ENCODE results near the gene CALHM5.

The CALHM5 gene

GRCh38 chr6:116511424-116512110, at the start of gene CALHM5:
CALHM5 (plus strand) TSS chr6:116511639; CDS start chr6:116511697, 58 bp downstream.
- Histone ChIP-seq H3K27me3 (ENCODE audit: insufficient read depth, low read depth) (no peaks in the 10 kb centered on the region), H3K9ac (peak within 1 kb of the TSS; percentile 44; the same call in 1 of the 2 replicates), H4K20me1 (ENCODE audit: insufficient read depth) (no peaks in the 10 kb centered on the region), H3K79me2 (ENCODE audit: insufficient read depth, low read depth) (no peaks in the 10 kb centered on the region), H3K27ac (peak within 1 kb of the TSS; percentile 69), H3K36me3 (ENCODE audit: insufficient read depth) (no peaks in the 10 kb centered on the region), H2AFZ (ENCODE audit: low read depth) (peak within 1 kb of the TSS; percentile 64), H3K4me3 (IDR thresholded peaks at IDR 0.05; ENCODE audit: insufficient read depth, low read depth, low read length) (no peak within 1 kb of the TSS), H3K4me2 (peak within 1 kb of the TSS; percentile 92), H3K4me1 (ENCODE audit: low read depth, poor library complexity, severe bottlenecking) (peaks cover 15% of the 10 kb centered on the region)
- peak; percentile 62 for TF ChIP-seq CTCF (conservative IDR thresholded peaks at IDR 0.05; ENCODE audit: low read depth, low read length)

- Histone ChIP-seq H3K36me3 (ENCODE audit: insufficient read depth) (no peaks in the 10 kb centered on the region), H4K20me1 (ENCODE audit: insufficient read depth) (no peaks in the 10 kb centered on the region), H3K4me3 (IDR thresholded peaks at IDR 0.05; ENCODE audit: insufficient read depth, low read depth, low read length) (no peak overlapping the region), H3K9ac (no peak overlapping the region), H3K4me2 (no peak overlapping the region), H3K79me2 (ENCODE audit: insufficient read depth, low read depth) (no peaks in the 10 kb centered on the region), H3K4me1 (ENCODE audit: low read depth, poor library complexity, severe bottlenecking) (no peaks in the 10 kb centered on the region), H3K27ac (no peak overlapping the region), H2AFZ (ENCODE audit: low read depth) (no peak overlapping the region), H3K27me3 (ENCODE audit: insufficient read depth, low read depth) (no peaks in the 10 kb centered on the region)
- TF ChIP-seq CTCF (conservative IDR thresholded peaks at IDR 0.05; ENCODE audit: low read depth, low read length): no peak
Observed at GRCh38 chr6:116461932-116462885, 49.2 kb upstream of the CALHM5 start.

GRCh38 chr6:116463301-116463700, 48.1 kb upstream of the CALHM5 start:
- H3K4me3 ChIP-seq (IDR thresholded peaks at IDR 0.05; ENCODE audit: insufficient read depth, low read depth, low read length): no peak overlapping the region
- H3K27ac ChIP-seq: no peak overlapping the region
- H4K20me1 ChIP-seq (ENCODE audit: insufficient read depth): no peaks in the 10 kb centered on the region
- TF ChIP-seq CTCF (conservative IDR thresholded peaks at IDR 0.05; ENCODE audit: low read depth, low read length): no peak
- no peaks in the 10 kb centered on the region for H3K79me2 ChIP-seq (ENCODE audit: insufficient read depth, low read depth)
- no peak overlapping the region for H2AFZ ChIP-seq (ENCODE audit: low read depth)
- H3K4me1 ChIP-seq (ENCODE audit: low read depth, poor library complexity, severe bottlenecking): no peaks in the 10 kb centered on the region
- H3K27me3 ChIP-seq (ENCODE audit: insufficient read depth, low read depth): no peaks in the 10 kb centered on the region
- H3K9ac ChIP-seq: no peak overlapping the region
- H3K4me2 ChIP-seq: no peak overlapping the region
- H3K36me3 ChIP-seq (ENCODE audit: insufficient read depth): no peaks in the 10 kb centered on the region

GRCh38 chr6:116465246-116465645, 46.2 kb upstream of the CALHM5 start:
- Histone ChIP-seq H3K4me3 (IDR thresholded peaks at IDR 0.05; ENCODE audit: insufficient read depth, low read depth, low read length) (no peak overlapping the region), H3K79me2 (ENCODE audit: insufficient read depth, low read depth) (no peaks in the 10 kb centered on the region), H3K36me3 (ENCODE audit: insufficient read depth) (no peaks in the 10 kb centered on the region), H3K9ac (no peak overlapping the region), H3K4me1 (ENCODE audit: low read depth, poor library complexity, severe bottlenecking) (no peaks in the 10 kb centered on the region), H3K4me2 (no peak overlapping the region), H2AFZ (ENCODE audit: low read depth) (no peak overlapping the region), H4K20me1 (ENCODE audit: insufficient read depth) (no peaks in the 10 kb centered on the region), H3K27ac (no peak overlapping the region), H3K27me3 (ENCODE audit: insufficient read depth, low read depth) (no peaks in the 10 kb centered on the region)
- no peak for TF ChIP-seq CTCF (conservative IDR thresholded peaks at IDR 0.05; ENCODE audit: low read depth, low read length)
